AG09319 (cell line): ENCODE measurements around the gene MAPKAP1.

Source experiments
- DNase-seq: peaks from one replicate; pipeline ENCODE4 v3.0.0-alpha.2; 2010; ENCODE audit warnings: low read depth; ENCODE audit errors: extremely low read depth
- CTCF ChIP-seq: IDR thresholded peaks from 2 replicates; pipeline ENCODE4 v1.5.1; 2011; ENCODE audit warnings: low read depth, mild to moderate bottlenecking, inconsistent platforms, low read length, moderate library complexity

The MAPKAP1 gene

GRCh38 chr9:125730168-125730567 is 23.2 kb upstream of the MAPKAP1 start:
- TF ChIP-seq CTCF: no peak

GRCh38 chr9:125726456-125727132 is 19.6 kb upstream of the MAPKAP1 start:
- DNase-seq: no peak
- no peak for TF ChIP-seq CTCF

More at GRCh38 chr9:125730168-125730567, 23.2 kb upstream of the MAPKAP1 start:
- no peak for DNase-seq

- no peak for TF ChIP-seq CTCF
- DNase-seq: no peak
These were observed 430 bp upstream of the MAPKAP1 start for GRCh38 chr9:125707472-125707804.

- no peak for TF ChIP-seq CTCF
These were observed 1.1 kb downstream of the MAPKAP1 start for GRCh38 chr9:125705893-125706292.

GRCh38 chr9:125703662-125704061 is 3.3 kb downstream of the MAPKAP1 start:
- TF ChIP-seq CTCF: no peak
- no peak for DNase-seq

More at GRCh38 chr9:125705893-125706292, 1.1 kb downstream of the MAPKAP1 start:
- DNase-seq: no peak

- DNase-seq: no peak
These were observed 5.7 kb downstream of the MAPKAP1 start for GRCh38 chr9:125701351-125701750.

GRCh38 chr9:125700791-125701190 is 6.2 kb downstream of the MAPKAP1 start:
- no peak for TF ChIP-seq CTCF
- DNase-seq: no peak

More at GRCh38 chr9:125701351-125701750, 5.7 kb downstream of the MAPKAP1 start:
- TF ChIP-seq CTCF: no peak
